Activated T-cell treated with anti-CD3 and anti-CD28 coated beads for 1 hour (primary cell): Measurements from ENCODE around the gene ARID1B.
"Not testable (repeated sequence)": the region's sequence is repeated elsewhere in the genome, so short reads cannot be mapped to it uniquely, and the experiment has no call there.

Experiments
- DNase-seq: peaks from one replicate; pipeline ENCODE4 v3.0.0-alpha.2; 2020; ENCODE audit warnings: low read depth

The ARID1B gene

GRCh38 chr6:157134402-157135047, 357.3 kb downstream of the ARID1B start:
- DNase-seq = no peak

- DNase-seq = no peak
These were observed 358.5 kb downstream of the ARID1B start for GRCh38 chr6:157135691-157136090.

GRCh38 chr6:157137501-157137900, 360.3 kb downstream of the ARID1B start:
- no peak for DNase-seq

- no peak for DNase-seq
These were observed 362.0 kb downstream of the ARID1B start for GRCh38 chr6:157139054-157139708.

GRCh38 chr6:157143171-157143889, 366.2 kb downstream of the ARID1B start:
- no peak for DNase-seq

GRCh38 chr6:157143890-157144798, 367.0 kb downstream of the ARID1B start:
- no peak for DNase-seq

GRCh38 chr6:157144859-157145568, 367.8 kb downstream of the ARID1B start:
- no peak for DNase-seq

GRCh38 chr6:157145656-157146285, 368.6 kb downstream of the ARID1B start:
- no peak for DNase-seq

GRCh38 chr6:157147054-157148026, 370.2 kb downstream of the ARID1B start:
- DNase-seq = not testable (repeated sequence)

GRCh38 chr6:157148391-157149323, 371.5 kb downstream of the ARID1B start:
- no peak for DNase-seq

GRCh38 chr6:157150076-157150475, 372.9 kb downstream of the ARID1B start:
- DNase-seq = no peak

- no peak for DNase-seq
These were observed 373.9 kb downstream of the ARID1B start for GRCh38 chr6:157151029-157151428.

GRCh38 chr6:157151989-157152388, 374.8 kb downstream of the ARID1B start:
- DNase-seq = no peak

- DNase-seq = no peak
These were observed 375.4 kb downstream of the ARID1B start for GRCh38 chr6:157152556-157152955.

- DNase-seq = no peak
These were observed 378.6 kb downstream of the ARID1B start for GRCh38 chr6:157155804-157156203.

- no peak for DNase-seq
These were observed 380.1 kb downstream of the ARID1B start for GRCh38 chr6:157157258-157157657.

GRCh38 chr6:157158456-157158855, 381.3 kb downstream of the ARID1B start:
- DNase-seq = no peak

- no peak for DNase-seq
These were observed 381.7 kb downstream of the ARID1B start for GRCh38 chr6:157158897-157159296.

- no peak for DNase-seq
These were observed 382.2 kb downstream of the ARID1B start for GRCh38 chr6:157159348-157159747.
